Endothelial cell of umbilical vein (primary cell): ENCODE data around the gene MMD. TPM values are rescaled to one million over a fixed set of nuclear protein-coding genes. Genes with fewer than 3 reads are reported as not detected.

Experiments
- BruUV-seq: library from RNA; stranded (reverse); fragments of 400-500 nt; replicated peaks from 2 replicates; lab custom pipeline; 2021; lab: Mats Ljungman, UMichigan
- CTCF ChIA-PET: fragments of 300-600, 350-600 bp; sonication (Branson Sonifier 250); formaldehyde crosslinking; loops from one replicate; lab custom pipeline; 2021; ENCODE audit warnings: antibody characterized with exemption, inconsistent platforms; lab: Charles Lee
- POLR2A ChIA-PET: fragments of 300-600, 350-600 bp; sonication (Branson Sonifier 250); formaldehyde crosslinking; loops from one replicate; lab custom pipeline; 2021; ENCODE audit warnings: antibody characterized with exemption, inconsistent platforms; lab: Charles Lee
- DNase-seq: peaks from one replicate; pipeline ENCODE4 v3.0.0-alpha.2; 2011; ENCODE audit warnings: low read depth, low spot score
- FAIRE-seq: peaks from 2 replicates; lab custom pipeline; 2011; peaks lifted over from hg19 to GRCh38; lab: Jason Lieb, UNC
- H2AFZ ChIP-seq: 2 replicates; pipeline ENCODE4 v1.6.0; 2012; ENCODE audit warnings: low read depth, low read length, control low read depth, inconsistent platforms
- H3K27ac ChIP-seq: 2 replicates; pipeline ENCODE4 v1.5.1; 2011; ENCODE audit warnings: low read depth, mild to moderate bottlenecking, control low read depth, low read length, moderate library complexity; ENCODE audit not compliant: insufficient read depth
- H3K27me3 ChIP-seq, 2 experiments: 2 replicates each; pipeline versions ENCODE4 v1.6.0 to v1.6.1; 2011; ENCODE audit warnings: low read length in 2 of 2, mixed read lengths in 1 of 2; ENCODE audit not compliant: control insufficient read depth in 2 of 2, insufficient read depth in 2 of 2
- H3K36me3 ChIP-seq, 2 experiments: 2 replicates in 1 of 2; 3 replicates in 1 of 2; pipeline ENCODE4 v1.5.1; 2011; ENCODE audit warnings: low read length in 2 of 2, mild to moderate bottlenecking in 1 of 2, moderate library complexity in 1 of 2; ENCODE audit not compliant: control insufficient read depth in 2 of 2, insufficient read depth in 2 of 2; ENCODE audit errors: extremely low read depth in 1 of 2
- H3K4me1 ChIP-seq: 3 replicates; pipeline ENCODE4 v1.5.1; 2011; ENCODE audit warnings: mild to moderate bottlenecking, low read length; ENCODE audit not compliant: control insufficient read depth, insufficient read depth; ENCODE audit errors: extremely low read depth
- H3K4me2 ChIP-seq: 2 replicates; pipeline ENCODE4 v1.6.1; 2011; ENCODE audit warnings: low read length, control low read depth, mixed read lengths; ENCODE audit not compliant: insufficient read depth
- H3K4me3 ChIP-seq, 3 experiments: fragments of 200-600 bp in 1 of 3; sonication (generic), shearing (Covaris generic) in 1 of 3; replicated peaks in 1 of 3; 2 replicates each; pipeline ENCODE4 v1.5.1; 2011 to 2016; ENCODE audit warnings: control low read depth in 3 of 3, low read length in 3 of 3, mild to moderate bottlenecking in 2 of 3, inconsistent platforms in 1 of 3, low read depth in 1 of 3, moderate library complexity in 1 of 3; ENCODE audit not compliant: insufficient read depth in 1 of 3
- H3K79me2 ChIP-seq: 2 replicates; pipeline ENCODE4 v1.6.0; 2012; ENCODE audit warnings: low read length, inconsistent platforms; ENCODE audit not compliant: control insufficient read depth, insufficient read depth
- H3K9ac ChIP-seq: replicated peaks from 2 replicates; pipeline ENCODE3; 2011; ENCODE audit warnings: low read length, control low read depth; ENCODE audit not compliant: insufficient read depth; ENCODE audit errors: extremely low read depth
- H3K9me1 ChIP-seq: replicated peaks from 3 replicates; pipeline ENCODE4 v1.6.0; 2011; ENCODE audit warnings: mild to moderate bottlenecking, low read length; ENCODE audit not compliant: control insufficient read depth, insufficient read depth; ENCODE audit errors: extremely low read depth
- H3K9me3 ChIP-seq: replicated peaks from 2 replicates; pipeline ENCODE4 v1.5.1; 2012; ENCODE audit warnings: low read length, inconsistent platforms; ENCODE audit not compliant: control insufficient read depth, insufficient read depth
- H4K20me1 ChIP-seq: replicated peaks from 2 replicates; pipeline ENCODE3; 2011; ENCODE audit warnings: mild to moderate bottlenecking, low read length; ENCODE audit not compliant: control insufficient read depth, insufficient read depth; ENCODE audit errors: extremely low read depth
- CTCF ChIP-seq, 2 donors: IDR thresholded peaks; 1 replicate in 1 of 2; 2 replicates in 1 of 2; pipeline ENCODE4 v1.5.1; 2011; ENCODE audit warnings: low read length in 2 of 2, mild to moderate bottlenecking in 2 of 2, moderate library complexity in 2 of 2, control low read depth in 1 of 2, inconsistent platforms in 1 of 2, low read depth in 1 of 2; ENCODE audit not compliant: insufficient read depth in 1 of 2; ENCODE audit errors: extremely low read depth in 1 of 2
- GATA2 ChIP-seq: IDR thresholded peaks from 2 replicates; pipeline ENCODE4 v1.7.0; 2011; ENCODE audit warnings: low read depth, mild to moderate bottlenecking, moderate library complexity, mixed read lengths, low read length; ENCODE audit not compliant: insufficient read length, insufficient read depth
- MYC ChIP-seq: IDR thresholded peaks from one replicate; pipeline ENCODE4 v1.6.1; 2011; ENCODE audit warnings: mild to moderate bottlenecking, low read depth, low read length
- POLR2AphosphoS5 ChIP-seq: IDR thresholded peaks from 2 replicates; pipeline ENCODE4 v1.6.1; 2012; ENCODE audit warnings: low read depth, mild to moderate bottlenecking, control low read depth, low read length, moderate library complexity; ENCODE audit not compliant: insufficient read depth
- dilution Hi-C: fragments of 300-500 bp; cut with MboI; formaldehyde crosslinking; loops from one replicate; pipeline ENCODE4 v1.15.0; 2019; ENCODE audit warnings: low sequenced_read_pairs; ENCODE audit not compliant: extremely low pct_ligation_motif_present
- intact Hi-C: fragments of 100-400 bp; cut with micrococcal nuclease; formaldehyde crosslinking; loops from one replicate; pipeline ENCODE4 v1.10.0; 2022
- polyA plus RNA-seq, 4 experiments: library from polyadenylated mRNA; depleted of rRNA in 3 of 4; stranded (reverse) in 3 of 4; unstranded in 1 of 4; fragments of >200 nt; gene quantifications; 2 replicates each; pipeline versions ENCODE4 v1.2.1 to v1.2.3, GENCODE V29; 2011 to 2012; ENCODE audit warnings: missing spikeins in 1 of 4
- total RNA-seq: library from RNA; stranded (reverse); gene quantifications from 2 replicates; pipeline ENCODE4 v1.2.3, GENCODE V29; 2021
- TF ChIP-seq, protein P1 (sequence below): IDR thresholded peaks from 2 replicates; pipeline ENCODE4 v1.6.1; 2011; ENCODE audit not compliant: insufficient read depth, insufficient read length

The MMD gene
- total and polyA plus RNA-seq, 2 donors (not counting 3 experiments of a cell fraction or from before 2014, with no cell fraction given): 5.6 to 9.3 TPM

DNA sequence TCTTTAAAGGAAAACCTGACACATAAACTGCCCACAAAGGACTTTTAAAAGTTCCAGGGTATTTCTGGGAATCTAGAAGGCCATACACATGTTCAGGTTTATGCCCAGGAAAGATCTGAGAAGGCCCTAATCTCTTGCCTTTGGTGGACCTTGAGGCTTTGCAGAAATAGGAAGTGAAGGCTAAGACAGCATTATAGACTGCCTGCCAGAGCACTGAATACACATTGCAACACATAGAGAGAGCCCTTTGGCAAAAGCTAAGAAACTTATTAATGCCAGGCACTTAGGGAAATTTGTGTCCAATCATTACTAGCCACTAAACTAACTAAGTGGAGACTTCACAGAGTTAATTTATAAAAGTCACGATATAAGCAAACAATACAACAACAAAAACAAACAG is 70.4 kb downstream of the MMD start:
- Histone ChIP-seq H3K36me3 (no peaks in the 10 kb centered on the region), H3K79me2 (no peaks in the 10 kb centered on the region), H3K4me1 (no peaks in the 10 kb centered on the region), H3K27me3 (peaks cover 6 to 10% of the 10 kb centered on the region in 2 experiments), H3K9ac (no peak overlapping the region), H2AFZ (no peak overlapping the region), H3K9me3 (no peaks in the 10 kb centered on the region), H3K4me3 (no peak overlapping the region), H4K20me1 (no peaks in the 10 kb centered on the region), H3K27ac (no peak overlapping the region), H3K9me1 (no peaks in the 10 kb centered on the region), H3K4me2 (no peak overlapping the region)
- DNase-seq (no peak), FAIRE-seq (no peak)
- BruUV-seq: no TSS peak
- dilution Hi-C loops (loop anchor here (10.0 kb wide), 1 partner anchor 164 kb away; the partner anchor contains the start of gene SMIM36), intact Hi-C loops (no loop called here)
- ChIA-PET POLR2A (no interaction called here), CTCF (interaction anchor here (1.3 to 6.9 kb wide), 2 partner anchors 346 to 359 kb away, joined by 3 to 136 read pairs; no protein-coding TSS in a partner anchor)
- TF ChIP-seq MYC (no peak), POLR2AphosphoS5 (no peak)
- TF ChIP-seq, protein P1, sequence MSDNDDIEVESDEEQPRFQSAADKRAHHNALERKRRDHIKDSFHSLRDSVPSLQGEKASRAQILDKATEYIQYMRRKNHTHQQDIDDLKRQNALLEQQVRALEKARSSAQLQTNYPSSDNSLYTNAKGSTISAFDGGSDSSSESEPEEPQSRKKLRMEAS: no peak

GRCh38 chr17:55350825-55351205 is 70.8 kb downstream of the MMD start:
- no peaks in the 10 kb centered on the region for H3K36me3 ChIP-seq
- peaks cover 6 to 10% of the 10 kb centered on the region in 2 experiments for H3K27me3 ChIP-seq
- no peaks in the 10 kb centered on the region for H3K79me2 ChIP-seq
- no peak overlapping the region for H2AFZ ChIP-seq
- no peak overlapping the region for H3K4me2 ChIP-seq
- BruUV-seq: no TSS peak
- FAIRE-seq (no peak), DNase-seq (no peak)
- dilution Hi-C loops (loop anchor here (10.0 kb wide), 1 partner anchor 164 kb away; the partner anchor contains the start of gene SMIM36), intact Hi-C loops (no loop called here)
- ChIA-PET CTCF (interaction anchor here (1.3 to 6.9 kb wide), 2 partner anchors 345 to 359 kb away, joined by 3 to 136 read pairs; no protein-coding TSS in a partner anchor), POLR2A (no interaction called here)
- H3K4me1 ChIP-seq: no peaks in the 10 kb centered on the region
- H3K9ac ChIP-seq: no peak overlapping the region
- TF ChIP-seq GATA2 (no peak), CTCF (IDR thresholded peaks at IDR 0.05; ENCODE audit: extremely low read depth in 1 of 2, insufficient read depth in 1 of 2, low read depth in 1 of 2, low read length in 2 of 2) (no peak), MYC (no peak)
- H3K9me1 ChIP-seq: no peaks in the 10 kb centered on the region
- H3K4me3 ChIP-seq: no peak overlapping the region
- no peaks in the 10 kb centered on the region for H3K9me3 ChIP-seq
- H3K27ac ChIP-seq: no peak overlapping the region
- no peaks in the 10 kb centered on the region for H4K20me1 ChIP-seq
